Nephron progenitor cell (in vitro differentiated cells): ENCODE data around the gene VPS45.
"Not testable (repeated sequence)": the region's sequence is repeated elsewhere in the genome, so short reads cannot be mapped to it uniquely, and the experiment has no call there.

Source experiments
- DNase-seq: peaks from one replicate; pipeline ENCODE4 v3.0.0; 2021
- H3K27ac Mint-ChIP-seq: 2 replicates; pipeline ENCODE4 v1.8.0; 2021; ENCODE audit warnings: mild to moderate bottlenecking, moderate library complexity, mixed read lengths
- H3K27me3 Mint-ChIP-seq: 2 replicates; pipeline ENCODE4 v1.8.0; 2021; ENCODE audit warnings: mild to moderate bottlenecking, low read depth, mixed read lengths; ENCODE audit not compliant: poor library complexity
- H3K36me3 Mint-ChIP-seq: 2 replicates; pipeline ENCODE4 v1.8.0; 2021; ENCODE audit warnings: low read depth, mixed read lengths
- H3K4me1 Mint-ChIP-seq: 2 replicates; pipeline ENCODE4 v1.8.0; 2021; ENCODE audit warnings: mixed read lengths
- H3K4me3 Mint-ChIP-seq: 2 replicates; pipeline ENCODE4 v1.8.0; 2021; ENCODE audit warnings: mild to moderate bottlenecking, moderate library complexity, mixed read lengths
- H3K9me3 Mint-ChIP-seq: 2 replicates; pipeline ENCODE4 v1.8.0; 2021; ENCODE audit warnings: mild to moderate bottlenecking, moderate library complexity, mixed read lengths
- CTCF ChIP-seq: fragments of 200-600 bp; sonication (generic); IDR thresholded peaks from 2 replicates; pipeline ENCODE4 v1.5.0; 2021; ENCODE audit warnings: antibody characterized with exemption

VPS45 gene

GRCh38 chr1:150024156-150024555 is 43.4 kb upstream of the VPS45 start:
- TF ChIP-seq CTCF: no peak
- H3K4me3 Mint-ChIP-seq: no peak overlapping the region
- peaks cover 4% of the 10 kb centered on the region for H3K27me3 Mint-ChIP-seq
- no peaks in the 10 kb centered on the region for H3K9me3 Mint-ChIP-seq
- no peaks in the 10 kb centered on the region for H3K4me1 Mint-ChIP-seq
- DNase-seq: no peak
- no peak overlapping the region for H3K27ac Mint-ChIP-seq
- no peaks in the 10 kb centered on the region for H3K36me3 Mint-ChIP-seq

GRCh38 chr1:150028322-150028721 is 39.3 kb upstream of the VPS45 start:
- no peak for DNase-seq
- TF ChIP-seq CTCF: no peak
- Mint-ChIP-seq H3K27ac (no peak overlapping the region), H3K36me3 (no peaks in the 10 kb centered on the region), H3K4me1 (peaks cover 4% of the 10 kb centered on the region), H3K4me3 (no peak overlapping the region), H3K9me3 (no peaks in the 10 kb centered on the region), H3K27me3 (peaks cover 4% of the 10 kb centered on the region)

- no peak overlapping the region for H3K27ac Mint-ChIP-seq
- no peak overlapping the region for H3K4me3 Mint-ChIP-seq
- TF ChIP-seq CTCF: no peak
- no peaks in the 10 kb centered on the region for H3K9me3 Mint-ChIP-seq
- DNase-seq: no peak
- H3K27me3 Mint-ChIP-seq: no peaks in the 10 kb centered on the region
- peaks cover 4% of the 10 kb centered on the region for H3K4me1 Mint-ChIP-seq
- no peaks in the 10 kb centered on the region for H3K36me3 Mint-ChIP-seq
Observed at GRCh38 chr1:150034336-150034735, 33.2 kb upstream of the VPS45 start.

- H3K27ac Mint-ChIP-seq: no peak overlapping the region
- no peak for DNase-seq
- no peak for TF ChIP-seq CTCF
- no peaks in the 10 kb centered on the region for H3K4me1 Mint-ChIP-seq
- no peaks in the 10 kb centered on the region for H3K9me3 Mint-ChIP-seq
- H3K36me3 Mint-ChIP-seq: peaks cover 10% of the 10 kb centered on the region
- no peak overlapping the region for H3K4me3 Mint-ChIP-seq
- peaks cover 5% of the 10 kb centered on the region for H3K27me3 Mint-ChIP-seq
Observed at GRCh38 chr1:150049926-150050325, 17.6 kb upstream of the VPS45 start.

GRCh38 chr1:150051089-150051373 is 16.5 kb upstream of the VPS45 start:
- DNase-seq: no peak
- peaks cover 10% of the 10 kb centered on the region for H3K36me3 Mint-ChIP-seq
- TF ChIP-seq CTCF: no peak
- no peaks in the 10 kb centered on the region for H3K9me3 Mint-ChIP-seq
- H3K27me3 Mint-ChIP-seq: peaks cover 5% of the 10 kb centered on the region
- no peak overlapping the region for H3K27ac Mint-ChIP-seq
- no peaks in the 10 kb centered on the region for H3K4me1 Mint-ChIP-seq
- H3K4me3 Mint-ChIP-seq: no peak overlapping the region

GRCh38 chr1:150051905-150052412 is 15.6 kb upstream of the VPS45 start:
- H3K4me1 Mint-ChIP-seq, DNase-seq, H3K4me3 Mint-ChIP-seq, H3K9me3 Mint-ChIP-seq, H3K36me3 Mint-ChIP-seq, H3K27me3 Mint-ChIP-seq: not testable (repeated sequence)
- H3K27ac Mint-ChIP-seq: peak overlapping the region; percentile 1

- Mint-ChIP-seq H3K36me3 (no peaks in the 10 kb centered on the region), H3K9me3 (no peaks in the 10 kb centered on the region), H3K4me1 (no peaks in the 10 kb centered on the region), H3K4me3 (no peak overlapping the region), H3K27me3 (peaks cover 5% of the 10 kb centered on the region), H3K27ac (no peak overlapping the region)
- DNase-seq: no peak
- no peak for TF ChIP-seq CTCF
Observed at GRCh38 chr1:150053926-150054325, 13.7 kb upstream of the VPS45 start.

- not testable (repeated sequence) for H3K9me3 Mint-ChIP-seq, H3K4me3 Mint-ChIP-seq, DNase-seq, H3K27me3 Mint-ChIP-seq, H3K4me1 Mint-ChIP-seq, H3K36me3 Mint-ChIP-seq, H3K27ac Mint-ChIP-seq
Observed at GRCh38 chr1:150055507-150055906, 12.1 kb upstream of the VPS45 start.
